HL-60 (cell line): ENCODE measurements around the gene ULBP2.

Source experiments
- CTCF ChIP-seq: IDR thresholded peaks from one replicate; pipeline ENCODE4 v1.5.1; 2011; ENCODE audit warnings: low read length, control low read depth, inconsistent platforms; ENCODE audit not compliant: insufficient read depth
- POLR2AphosphoS5 ChIP-seq: IDR thresholded peaks from 2 replicates; pipeline ENCODE4 v1.6.1; 2012; ENCODE audit warnings: low read depth
- REST ChIP-seq: IDR thresholded peaks from 2 replicates; pipeline ENCODE4 v1.6.1; 2012; ENCODE audit warnings: low read depth; ENCODE audit not compliant: insufficient replicate concordance

- TF ChIP-seq CTCF (no peak), POLR2AphosphoS5 (no peak), REST (no peak)
Observed at GRCh38 chr6:149922642-149923326, 19.0 kb upstream of the ULBP2 start, which contains the start of gene RAET1G.
